HCT116 (cell line): ENCODE data around the gene KLHDC7B.

Experiments
- EZH2 ChIP-seq: fragments of 200-600 bp; sonication (generic); IDR thresholded peaks from 2 replicates; pipeline ENCODE4 v1.6.1; 2017; ENCODE audit warnings: antibody characterized with exemption, mixed run types
- EZH2phosphoT487 ChIP-seq: fragments of 200-600 bp; IDR thresholded peaks from 2 replicates; pipeline ENCODE4 v1.6.1; 2018; ENCODE audit warnings: antibody characterized with exemption, borderline replicate concordance
- POLR2A ChIP-seq: IDR thresholded peaks from 2 replicates; pipeline ENCODE4 v1.7.0; 2011; ENCODE audit warnings: borderline replicate concordance; ENCODE audit not compliant: insufficient read depth, insufficient read length; ENCODE audit errors: extremely low read depth
- POLR2AphosphoS5 ChIP-seq: IDR thresholded peaks from 2 replicates; pipeline ENCODE4 v1.6.1; 2011; ENCODE audit warnings: mild to moderate bottlenecking, low read depth, low read length, moderate library complexity
- RAD21 ChIP-seq: IDR thresholded peaks from 2 replicates; pipeline ENCODE4 v1.6.1; 2012; ENCODE audit warnings: low read depth, mild to moderate bottlenecking
- SP1 ChIP-seq: IDR thresholded peaks from 2 replicates; pipeline ENCODE4 v1.6.1; 2012; ENCODE audit warnings: low read depth
- YY1 ChIP-seq: IDR thresholded peaks from 2 replicates; pipeline ENCODE4 v1.6.1; 2011; ENCODE audit warnings: low read length, low read depth, moderate library complexity, mild to moderate bottlenecking; ENCODE audit not compliant: insufficient replicate concordance; ENCODE audit errors: extremely low read depth
- TF ChIP-seq, protein P1 (sequence below): IDR thresholded peaks from 2 replicates; pipeline ENCODE4 v1.6.1; 2012
- TF ChIP-seq, protein P2 (sequence below), 3 experiments: fragments of 200-600 bp in 1 of 3; sonication (generic) in 1 of 3; IDR thresholded peaks in 2 of 3; conservative IDR thresholded peaks in 1 of 3; 2 replicates each; pipeline ENCODE4 v1.5.1; 2012 to 2017; ENCODE audit warnings: low read depth in 2 of 3, low read length in 2 of 3, antibody characterized with exemption in 1 of 3, borderline replicate concordance in 1 of 3, control low read depth in 1 of 3, mild to moderate bottlenecking in 1 of 3, mixed read lengths in 1 of 3, mixed run types in 1 of 3, moderate library complexity in 1 of 3; ENCODE audit not compliant: insufficient read depth in 1 of 3
- TF ChIP-seq, protein P3 (sequence below): IDR thresholded peaks from 2 replicates; pipeline ENCODE4 v1.6.1; 2012

DNA sequence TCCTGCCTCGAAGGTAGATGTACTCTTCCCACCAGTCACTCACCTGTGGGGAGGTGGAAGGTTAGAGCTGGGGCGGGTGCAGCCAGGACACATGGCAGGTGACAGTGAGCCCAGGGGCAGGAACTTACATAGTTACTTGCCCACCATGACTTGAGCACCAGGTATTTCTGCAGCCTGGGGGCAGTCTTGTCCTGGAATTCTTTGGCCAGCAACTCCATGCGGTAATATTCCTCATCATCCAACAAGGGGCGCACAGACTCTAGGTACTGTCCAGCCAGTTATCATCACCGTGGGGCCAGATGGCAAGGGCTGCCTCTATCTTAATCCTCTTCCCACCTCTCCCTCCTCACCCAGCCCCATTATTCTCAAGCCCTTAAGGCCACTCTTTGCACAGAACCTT is 30.4 kb downstream of the KLHDC7B start:
- TF ChIP-seq, protein P1, sequence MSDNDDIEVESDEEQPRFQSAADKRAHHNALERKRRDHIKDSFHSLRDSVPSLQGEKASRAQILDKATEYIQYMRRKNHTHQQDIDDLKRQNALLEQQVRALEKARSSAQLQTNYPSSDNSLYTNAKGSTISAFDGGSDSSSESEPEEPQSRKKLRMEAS = no peak
- TF ChIP-seq, protein P2, sequence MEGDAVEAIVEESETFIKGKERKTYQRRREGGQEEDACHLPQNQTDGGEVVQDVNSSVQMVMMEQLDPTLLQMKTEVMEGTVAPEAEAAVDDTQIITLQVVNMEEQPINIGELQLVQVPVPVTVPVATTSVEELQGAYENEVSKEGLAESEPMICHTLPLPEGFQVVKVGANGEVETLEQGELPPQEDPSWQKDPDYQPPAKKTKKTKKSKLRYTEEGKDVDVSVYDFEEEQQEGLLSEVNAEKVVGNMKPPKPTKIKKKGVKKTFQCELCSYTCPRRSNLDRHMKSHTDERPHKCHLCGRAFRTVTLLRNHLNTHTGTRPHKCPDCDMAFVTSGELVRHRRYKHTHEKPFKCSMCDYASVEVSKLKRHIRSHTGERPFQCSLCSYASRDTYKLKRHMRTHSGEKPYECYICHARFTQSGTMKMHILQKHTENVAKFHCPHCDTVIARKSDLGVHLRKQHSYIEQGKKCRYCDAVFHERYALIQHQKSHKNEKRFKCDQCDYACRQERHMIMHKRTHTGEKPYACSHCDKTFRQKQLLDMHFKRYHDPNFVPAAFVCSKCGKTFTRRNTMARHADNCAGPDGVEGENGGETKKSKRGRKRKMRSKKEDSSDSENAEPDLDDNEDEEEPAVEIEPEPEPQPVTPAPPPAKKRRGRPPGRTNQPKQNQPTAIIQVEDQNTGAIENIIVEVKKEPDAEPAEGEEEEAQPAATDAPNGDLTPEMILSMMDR (IDR thresholded peaks at IDR 0.05 in 2 of 3, conservative IDR thresholded peaks at IDR 0.05 in 1 of 3; ENCODE audit: borderline replicate concordance in 1 of 3, insufficient read depth in 1 of 3, low read depth in 2 of 3, low read length in 2 of 3) = peak; percentile 56 to 98 (median 69)
- TF ChIP-seq EZH2 = no peak
- no peak for TF ChIP-seq POLR2AphosphoS5
- TF ChIP-seq SP1 = no peak
- TF ChIP-seq, protein P3, sequence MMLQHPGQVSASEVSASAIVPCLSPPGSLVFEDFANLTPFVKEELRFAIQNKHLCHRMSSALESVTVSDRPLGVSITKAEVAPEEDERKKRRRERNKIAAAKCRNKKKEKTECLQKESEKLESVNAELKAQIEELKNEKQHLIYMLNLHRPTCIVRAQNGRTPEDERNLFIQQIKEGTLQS = no peak
- peak; percentile 94 for TF ChIP-seq RAD21
- no peak for TF ChIP-seq POLR2A
- TF ChIP-seq EZH2phosphoT487 = no peak
- no peak for TF ChIP-seq YY1
